ENCODE results near the gene C5orf58. TPM values are rescaled to one million over a fixed set of nuclear protein-coding genes. Genes with fewer than 3 reads are reported as not detected.

The C5orf58 gene
- total RNA-seq, 4 donors from 2014 or later, result not detected

DNA sequence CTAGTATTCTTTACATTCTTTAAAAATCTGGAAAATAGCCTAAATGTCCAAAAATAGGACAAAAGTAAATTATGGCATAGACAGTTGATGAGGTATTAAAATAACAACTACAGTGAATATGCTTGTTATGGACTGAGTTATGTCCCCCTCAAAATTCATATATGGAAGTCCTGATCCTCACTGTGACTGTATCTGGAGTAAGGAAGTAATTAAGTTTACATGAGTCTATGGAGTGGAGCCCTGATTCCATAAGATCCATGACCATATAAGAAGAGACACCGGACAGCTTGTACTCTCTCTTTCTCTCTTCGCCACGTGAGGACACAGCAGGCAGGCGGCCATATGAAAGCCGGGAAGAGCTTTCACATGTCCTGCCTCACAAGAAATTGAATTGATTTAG lies 28.6 kb upstream of the C5orf58 start:
- H3K4me3 ChIP-seq, result no peak overlapping the region
- no peak overlapping the region for H3K27ac ChIP-seq
- H3K27me3 ChIP-seq, result no peaks in the 10 kb centered on the region
- no peak for DNase-seq (ENCODE audit: low spot score in 2 of 2)
- TF ChIP-seq, protein P1, sequence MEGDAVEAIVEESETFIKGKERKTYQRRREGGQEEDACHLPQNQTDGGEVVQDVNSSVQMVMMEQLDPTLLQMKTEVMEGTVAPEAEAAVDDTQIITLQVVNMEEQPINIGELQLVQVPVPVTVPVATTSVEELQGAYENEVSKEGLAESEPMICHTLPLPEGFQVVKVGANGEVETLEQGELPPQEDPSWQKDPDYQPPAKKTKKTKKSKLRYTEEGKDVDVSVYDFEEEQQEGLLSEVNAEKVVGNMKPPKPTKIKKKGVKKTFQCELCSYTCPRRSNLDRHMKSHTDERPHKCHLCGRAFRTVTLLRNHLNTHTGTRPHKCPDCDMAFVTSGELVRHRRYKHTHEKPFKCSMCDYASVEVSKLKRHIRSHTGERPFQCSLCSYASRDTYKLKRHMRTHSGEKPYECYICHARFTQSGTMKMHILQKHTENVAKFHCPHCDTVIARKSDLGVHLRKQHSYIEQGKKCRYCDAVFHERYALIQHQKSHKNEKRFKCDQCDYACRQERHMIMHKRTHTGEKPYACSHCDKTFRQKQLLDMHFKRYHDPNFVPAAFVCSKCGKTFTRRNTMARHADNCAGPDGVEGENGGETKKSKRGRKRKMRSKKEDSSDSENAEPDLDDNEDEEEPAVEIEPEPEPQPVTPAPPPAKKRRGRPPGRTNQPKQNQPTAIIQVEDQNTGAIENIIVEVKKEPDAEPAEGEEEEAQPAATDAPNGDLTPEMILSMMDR (IDR thresholded peaks at IDR 0.05), result no peak
- TF ChIP-seq POLR2A (IDR thresholded peaks at IDR 0.05), result no peak
- TF ChIP-seq POLR2AphosphoS5 (IDR thresholded peaks at IDR 0.05), result no peak
- TF ChIP-seq EP300 (IDR thresholded peaks at IDR 0.05), result no peak
- no peaks in the 10 kb centered on the region for H3K4me1 ChIP-seq
- no peaks in the 10 kb centered on the region for H3K36me3 ChIP-seq
- no peaks in the 10 kb centered on the region for H3K9me3 ChIP-seq
- WGBS, result 75% methylated on average over 5 of the region's 5 CpGs

DNA sequence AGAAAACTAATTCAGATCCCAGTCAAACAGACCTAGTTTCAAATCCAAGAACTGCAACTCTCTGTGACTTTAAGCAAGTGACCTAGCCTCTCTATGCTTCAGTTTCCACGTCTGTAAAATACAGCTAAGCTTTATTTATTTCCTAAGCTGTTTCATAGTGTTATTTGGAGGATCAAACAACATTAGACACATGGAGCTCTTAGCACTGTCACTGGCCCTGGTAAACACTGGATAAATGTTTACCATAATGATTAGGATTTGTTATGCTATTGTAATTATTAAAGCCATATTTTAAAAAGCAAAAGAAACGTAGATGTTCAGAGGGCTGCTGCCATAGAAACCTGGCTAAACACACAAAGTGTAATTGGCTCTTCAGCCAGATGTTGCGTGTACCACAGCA lies 26.6 kb upstream of the C5orf58 start:
- H3K4me3 ChIP-seq, result no peak overlapping the region
- H3K27ac ChIP-seq, result no peak overlapping the region
- no peak for TF ChIP-seq POLR2AphosphoS5 (IDR thresholded peaks at IDR 0.05)
- TF ChIP-seq, protein P1 (IDR thresholded peaks at IDR 0.05), result no peak
- no peak for TF ChIP-seq EP300 (IDR thresholded peaks at IDR 0.05)
- no peak for TF ChIP-seq POLR2A (IDR thresholded peaks at IDR 0.05)
- H3K4me1 ChIP-seq, result no peaks in the 10 kb centered on the region
- WGBS, result 55% methylated on average over 3 of the region's 3 CpGs
- no peak for DNase-seq (ENCODE audit: low spot score in 2 of 2)
- no peaks in the 10 kb centered on the region for H3K36me3 ChIP-seq
- no peaks in the 10 kb centered on the region for H3K27me3 ChIP-seq
- no peaks in the 10 kb centered on the region for H3K9me3 ChIP-seq

DNA sequence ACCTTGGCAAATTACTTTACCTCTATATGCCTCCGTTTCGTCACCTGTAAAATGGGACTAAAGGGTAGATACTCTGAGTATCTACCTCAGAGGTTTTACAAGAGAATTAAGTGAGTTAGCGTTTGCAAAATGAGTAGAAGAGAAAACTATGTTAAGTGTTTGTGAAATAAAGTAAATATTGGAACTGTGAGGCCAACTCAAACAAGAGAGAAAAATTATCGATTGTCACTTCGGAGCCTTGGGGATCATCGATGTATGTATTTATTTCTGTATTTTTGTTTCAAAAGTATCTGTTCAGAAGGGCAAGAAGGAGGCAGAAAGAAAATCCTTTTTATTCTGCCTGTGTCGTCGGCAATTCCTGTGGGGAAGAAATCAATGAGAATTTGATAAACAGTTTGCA lies 25.8 kb upstream of the C5orf58 start:
- Histone ChIP-seq H3K9me3 (no peaks in the 10 kb centered on the region), H3K27me3 (no peaks in the 10 kb centered on the region), H3K4me1 (no peaks in the 10 kb centered on the region), H3K27ac (no peak overlapping the region), H3K4me3 (no peak overlapping the region), H3K36me3 (no peaks in the 10 kb centered on the region)
- DNase-seq (ENCODE audit: low spot score in 2 of 2), result no peak
- 90% methylated on average over 8 of the region's 8 CpGs for WGBS
- TF ChIP-seq EP300 (IDR thresholded peaks at IDR 0.05), result no peak
- TF ChIP-seq POLR2A (IDR thresholded peaks at IDR 0.05), result no peak
- TF ChIP-seq, protein P1 (IDR thresholded peaks at IDR 0.05), result no peak
- TF ChIP-seq POLR2AphosphoS5 (IDR thresholded peaks at IDR 0.05), result no peak

DNA sequence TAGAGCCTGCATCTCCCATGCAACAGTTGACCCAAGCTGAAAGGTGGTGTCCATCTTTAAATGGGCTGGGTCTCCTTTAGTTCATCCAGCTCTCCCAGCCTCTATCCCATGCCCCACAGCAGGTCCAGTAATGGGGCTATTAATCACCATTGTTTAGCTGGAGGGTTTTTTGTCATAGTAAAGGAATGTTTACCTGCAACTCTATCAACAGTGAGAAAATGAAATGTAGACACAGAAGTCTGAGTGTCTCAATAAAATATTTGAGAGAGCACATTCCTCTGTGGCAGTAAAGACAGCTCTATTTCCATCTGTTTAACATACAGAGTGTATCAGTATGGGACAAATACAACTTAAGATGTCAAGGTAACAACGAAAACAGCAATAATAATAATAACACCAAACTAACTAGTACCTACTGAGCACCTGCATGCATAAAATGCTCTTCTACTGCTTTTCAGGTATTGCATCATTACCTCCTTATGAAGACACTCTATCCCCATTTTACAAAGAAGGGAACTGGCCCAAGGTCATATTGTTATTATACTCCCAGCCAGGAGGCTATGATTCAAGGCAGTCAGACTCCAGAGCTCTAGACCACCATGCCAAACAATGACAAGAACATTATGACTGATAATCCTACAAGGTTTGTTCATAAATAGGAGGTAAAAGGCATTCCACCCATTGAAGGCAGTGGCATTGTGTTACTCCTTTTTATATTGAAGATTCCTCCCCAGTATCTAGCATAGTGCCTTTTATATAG lies 21.0 kb upstream of the C5orf58 start:
- H3K27ac ChIP-seq, result no peak overlapping the region
- WGBS, result 64% methylated on average over 1 of the region's 1 CpG
- no peaks in the 10 kb centered on the region for H3K36me3 ChIP-seq
- H3K4me3 ChIP-seq, result no peak overlapping the region
- no peaks in the 10 kb centered on the region for H3K9me3 ChIP-seq
- TF ChIP-seq EP300 (IDR thresholded peaks at IDR 0.05) (no peak), POLR2AphosphoS5 (IDR thresholded peaks at IDR 0.05) (no peak), POLR2A (IDR thresholded peaks at IDR 0.05) (no peak)
- TF ChIP-seq, protein P1 (IDR thresholded peaks at IDR 0.05), result no peak
- no peaks in the 10 kb centered on the region for H3K27me3 ChIP-seq
- H3K4me1 ChIP-seq, result no peaks in the 10 kb centered on the region
- DNase-seq (ENCODE audit: low spot score in 2 of 2), result no peak

DNA sequence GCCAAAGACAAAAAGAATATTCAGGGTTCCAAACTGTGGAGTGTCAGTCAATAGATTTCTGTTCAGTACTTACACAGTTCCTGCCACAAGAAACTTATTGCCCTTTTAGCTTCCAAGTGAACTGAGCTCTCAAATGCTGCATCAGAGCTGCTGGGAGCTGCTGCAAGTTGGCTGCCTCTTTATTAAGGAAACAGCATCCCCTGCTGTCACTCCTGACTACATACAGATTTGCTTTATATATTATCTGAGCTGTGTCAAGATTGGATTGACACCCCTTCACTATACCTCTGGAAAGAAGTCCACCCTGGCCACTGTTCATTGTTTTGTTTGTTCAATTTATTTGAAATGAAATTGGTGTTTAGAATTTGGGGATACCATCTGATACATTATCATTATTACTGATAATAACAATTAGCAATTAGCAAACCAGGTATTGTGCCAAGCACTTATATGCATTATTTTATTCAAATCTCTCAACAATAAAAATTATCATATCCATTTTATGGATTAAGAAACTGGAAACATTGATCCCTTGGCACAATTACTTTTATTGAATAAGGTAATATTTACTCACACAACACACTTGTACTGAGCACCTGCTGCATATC lies 16.4 kb upstream of the C5orf58 start:
- Histone ChIP-seq H3K4me3 (no peak overlapping the region), H3K4me1 (no peaks in the 10 kb centered on the region), H3K36me3 (no peaks in the 10 kb centered on the region), H3K27me3 (no peaks in the 10 kb centered on the region), H3K9me3 (no peaks in the 10 kb centered on the region), H3K27ac (no peak overlapping the region)
- DNase-seq (ENCODE audit: low spot score in 2 of 2), result no peak
- TF ChIP-seq EP300 (IDR thresholded peaks at IDR 0.05) (no peak), POLR2AphosphoS5 (IDR thresholded peaks at IDR 0.05) (no peak), POLR2A (IDR thresholded peaks at IDR 0.05) (no peak)
- TF ChIP-seq, protein P1 (IDR thresholded peaks at IDR 0.05), result peak; percentile 6 to 27

Measured in suprapubic skin (tissue), 4 donors.